OCI-LY1 (cell line): Measurements from ENCODE around the gene CD82.

ENCODE experiments used
- H2AFZ ChIP-seq: fragments of 200-600 bp; sonication (generic), shearing (Covaris generic); 2 replicates; pipeline ENCODE4 v1.6.0; 2014; ENCODE audit warnings: antibody characterized with exemption, mild to moderate bottlenecking, low read length
- H3F3A ChIP-seq: fragments of 200-600 bp; sonication (generic), shearing (Covaris generic); 2 replicates; pipeline ENCODE4 v1.6.0; 2014; ENCODE audit warnings: mild to moderate bottlenecking, antibody characterized with exemption, low read length, moderate library complexity; ENCODE audit not compliant: insufficient read depth
- H3K27ac ChIP-seq: fragments of 200-600 bp; sonication (generic); 2 replicates; pipeline ENCODE4 v1.5.1; 2014; ENCODE audit warnings: low read length, mixed run types, mild to moderate bottlenecking, low read depth; ENCODE audit not compliant: poor library complexity, severe bottlenecking
- H3K27me3 ChIP-seq: fragments of 200-600 bp; sonication (generic); 2 replicates; pipeline ENCODE4 v1.6.0; 2014; ENCODE audit warnings: antibody characterized with exemption, mild to moderate bottlenecking, low read length, moderate library complexity; ENCODE audit not compliant: insufficient read depth
- H3K36me3 ChIP-seq: fragments of 200-600 bp; sonication (generic); 2 replicates; pipeline ENCODE4 v1.6.1; 2014; ENCODE audit warnings: mild to moderate bottlenecking, antibody characterized with exemption, low read length, moderate library complexity, mixed read lengths; ENCODE audit not compliant: insufficient read depth
- H3K4me1 ChIP-seq: fragments of 200-600 bp; sonication (generic); 2 replicates; pipeline ENCODE4 v1.5.1; 2014; ENCODE audit warnings: mild to moderate bottlenecking, low read length, moderate library complexity; ENCODE audit not compliant: insufficient read depth, severe bottlenecking
- H3K4me2 ChIP-seq: fragments of 200-600 bp; sonication (generic), shearing (Covaris generic); 2 replicates; pipeline ENCODE4 v1.6.1; 2014; ENCODE audit warnings: low read length
- H3K4me3 ChIP-seq: fragments of 200-600 bp; sonication (generic); 2 replicates; pipeline ENCODE4 v1.5.1; 2014; ENCODE audit warnings: low read length, low read depth, mild to moderate bottlenecking, mixed read lengths; ENCODE audit not compliant: poor library complexity, severe bottlenecking
- H3K79me2 ChIP-seq: fragments of 200-600 bp; shearing (Covaris generic); 2 replicates; pipeline ENCODE4 v1.6.1; 2016; ENCODE audit warnings: mixed run types, low read length, mixed read lengths; ENCODE audit not compliant: insufficient read depth
- H3K9ac ChIP-seq: fragments of 200-600 bp; sonication (generic), shearing (Covaris generic); 2 replicates; pipeline ENCODE4 v1.6.1; 2014; ENCODE audit warnings: mild to moderate bottlenecking, low read length, mixed read lengths
- H3K9me2 ChIP-seq: fragments of 200-600 bp; sonication (generic), shearing (Covaris generic); 2 replicates; pipeline ENCODE4 v1.6.1; 2014; ENCODE audit warnings: low read depth, mild to moderate bottlenecking, low read length, mixed read lengths
- H3K9me3 ChIP-seq: fragments of 200-600 bp; shearing (Covaris generic); 2 replicates; pipeline ENCODE4 v1.6.1; 2014; ENCODE audit warnings: low read length, mixed read lengths
- H4K20me1 ChIP-seq: fragments of 200-600 bp; sonication (generic), shearing (Covaris generic); 2 replicates; pipeline ENCODE4 v1.6.0; 2016; ENCODE audit warnings: mild to moderate bottlenecking, low read length; ENCODE audit not compliant: insufficient read depth
- CTCF ChIP-seq: fragments of 200-600 bp; sonication (generic), shearing (Covaris generic); IDR thresholded peaks from 2 replicates; pipeline ENCODE4 v1.5.1; 2017; ENCODE audit warnings: mild to moderate bottlenecking, antibody characterized with exemption, low read length, moderate library complexity, mixed read lengths
- EZH2 ChIP-seq: fragments of 200-600 bp; sonication (generic), shearing (Covaris generic); IDR thresholded peaks from 2 replicates; pipeline ENCODE4 v1.8.0; 2017; ENCODE audit warnings: borderline replicate concordance, mixed run types, mild to moderate bottlenecking, antibody characterized with exemption, low read length, moderate library complexity, mixed read lengths

The CD82 gene

DNA sequence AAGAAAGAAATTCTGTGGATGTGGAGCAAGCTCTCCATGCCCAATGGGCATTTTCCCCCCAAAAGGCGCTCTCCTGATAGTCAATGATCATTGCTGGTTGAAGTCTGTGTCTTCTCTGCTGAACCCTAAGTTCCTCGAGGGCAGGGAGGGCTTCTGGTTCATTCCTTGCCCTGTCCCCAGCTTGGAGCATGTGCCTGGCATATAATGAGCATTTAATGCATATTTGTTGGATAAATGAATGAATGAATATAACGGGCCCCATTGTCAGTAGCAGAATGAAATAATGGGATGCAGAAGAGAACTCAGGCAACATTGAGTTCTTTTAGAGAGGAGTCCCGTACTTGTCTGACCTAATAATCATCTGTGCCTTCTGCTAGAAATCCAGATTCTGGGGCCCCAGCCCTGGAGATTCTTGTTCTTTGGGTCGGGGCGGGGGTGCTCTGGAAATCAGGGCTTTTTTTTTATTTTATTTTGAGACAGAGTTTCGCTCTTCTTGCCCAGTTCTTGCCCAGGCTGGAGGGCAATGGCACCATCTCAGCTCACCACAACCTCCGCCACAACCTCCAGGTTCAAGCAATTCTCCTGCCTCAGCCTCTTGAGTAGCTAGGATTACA lies 64.4 kb downstream of the CD82 start:
- H3K4me2 ChIP-seq, result no peak overlapping the region
- H2AFZ ChIP-seq, result no peak overlapping the region
- H3K4me3 ChIP-seq, result no peak overlapping the region
- H3K79me2 ChIP-seq, result no peaks in the 10 kb centered on the region
- H4K20me1 ChIP-seq, result no peaks in the 10 kb centered on the region
- H3K9ac ChIP-seq, result no peak overlapping the region
- no peak overlapping the region for H3K27ac ChIP-seq
- TF ChIP-seq CTCF (no peak), EZH2 (no peak)
- H3K9me2 ChIP-seq, result no peaks in the 10 kb centered on the region
- no peaks in the 10 kb centered on the region for H3F3A ChIP-seq
- H3K9me3 ChIP-seq, result peaks cover 4% of the 10 kb centered on the region; the same call in 1 of the 2 replicates
- peaks cover 19% of the 10 kb centered on the region for H3K27me3 ChIP-seq
- H3K4me1 ChIP-seq, result no peaks in the 10 kb centered on the region
- H3K36me3 ChIP-seq, result peaks cover 4% of the 10 kb centered on the region; the same call in 1 of the 2 replicates

DNA sequence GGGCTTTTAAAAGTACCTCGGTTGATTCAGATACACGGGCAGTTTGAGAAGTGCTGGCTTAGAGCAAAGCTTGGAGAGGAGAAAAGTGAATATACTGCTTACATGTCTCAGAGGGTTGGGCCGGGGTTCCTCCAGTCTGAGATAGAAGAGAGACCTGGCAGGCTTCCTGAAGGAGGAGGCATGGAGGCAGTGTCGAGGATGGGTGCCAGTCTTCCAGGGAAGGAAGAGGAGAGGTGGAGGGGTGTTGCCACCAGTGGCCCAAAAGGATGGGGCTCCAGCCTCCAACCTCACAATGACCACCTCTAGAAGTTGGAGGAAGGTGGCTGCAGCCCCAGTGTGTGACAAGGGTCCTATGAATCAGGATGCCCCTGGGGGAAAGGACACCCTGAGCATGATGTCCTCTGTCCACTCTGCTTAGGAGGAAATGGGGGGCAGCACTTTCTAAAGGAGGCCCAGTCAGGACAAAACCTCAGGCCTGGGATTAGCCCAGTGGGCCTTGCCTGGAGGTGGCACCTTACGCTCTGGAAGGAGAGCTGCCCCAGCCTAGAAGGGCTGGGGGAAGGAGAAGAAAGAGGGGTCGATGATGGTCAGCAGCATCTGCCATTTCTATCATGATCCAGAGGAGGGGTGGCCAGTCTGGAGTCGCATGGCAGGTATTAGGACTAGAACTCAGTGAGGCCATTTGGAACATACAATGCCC lies 65.2 kb downstream of the CD82 start:
- no peaks in the 10 kb centered on the region for H3K4me1 ChIP-seq
- H3K4me3 ChIP-seq, result no peak overlapping the region
- no peaks in the 10 kb centered on the region for H4K20me1 ChIP-seq
- H3K27ac ChIP-seq, result no peak overlapping the region
- no peaks in the 10 kb centered on the region for H3K79me2 ChIP-seq
- peaks cover 4% of the 10 kb centered on the region; the same call in 1 of the 2 replicates for H3K9me3 ChIP-seq
- no peak overlapping the region for H2AFZ ChIP-seq
- no peaks in the 10 kb centered on the region for H3F3A ChIP-seq
- TF ChIP-seq EZH2, result no peak
- TF ChIP-seq CTCF, result no peak
- no peak overlapping the region for H3K4me2 ChIP-seq
- H3K9me2 ChIP-seq, result no peaks in the 10 kb centered on the region
- no peak overlapping the region for H3K9ac ChIP-seq
- peaks cover 19% of the 10 kb centered on the region for H3K27me3 ChIP-seq
- peaks cover 4% of the 10 kb centered on the region; the same call in 1 of the 2 replicates for H3K36me3 ChIP-seq

GRCh38 chr11:44631831-44632230 lies 66.4 kb downstream of the CD82 start:
- Histone ChIP-seq H3K4me2 (no peak overlapping the region), H4K20me1 (no peaks in the 10 kb centered on the region), H3K4me3 (no peak overlapping the region), H3K9me3 (no peaks in the 10 kb centered on the region), H3K4me1 (no peaks in the 10 kb centered on the region), H3K27ac (no peak overlapping the region), H2AFZ (no peak overlapping the region), H3K36me3 (peaks cover 2% of the 10 kb centered on the region; the same call in 1 of the 2 replicates), H3K27me3 (peaks cover 13% of the 10 kb centered on the region), H3F3A (no peaks in the 10 kb centered on the region), H3K79me2 (no peaks in the 10 kb centered on the region), H3K9me2 (no peaks in the 10 kb centered on the region), H3K9ac (no peak overlapping the region)
- TF ChIP-seq EZH2, result no peak
- no peak for TF ChIP-seq CTCF
